ENCODE data around the gene KCTD5.

DNA sequence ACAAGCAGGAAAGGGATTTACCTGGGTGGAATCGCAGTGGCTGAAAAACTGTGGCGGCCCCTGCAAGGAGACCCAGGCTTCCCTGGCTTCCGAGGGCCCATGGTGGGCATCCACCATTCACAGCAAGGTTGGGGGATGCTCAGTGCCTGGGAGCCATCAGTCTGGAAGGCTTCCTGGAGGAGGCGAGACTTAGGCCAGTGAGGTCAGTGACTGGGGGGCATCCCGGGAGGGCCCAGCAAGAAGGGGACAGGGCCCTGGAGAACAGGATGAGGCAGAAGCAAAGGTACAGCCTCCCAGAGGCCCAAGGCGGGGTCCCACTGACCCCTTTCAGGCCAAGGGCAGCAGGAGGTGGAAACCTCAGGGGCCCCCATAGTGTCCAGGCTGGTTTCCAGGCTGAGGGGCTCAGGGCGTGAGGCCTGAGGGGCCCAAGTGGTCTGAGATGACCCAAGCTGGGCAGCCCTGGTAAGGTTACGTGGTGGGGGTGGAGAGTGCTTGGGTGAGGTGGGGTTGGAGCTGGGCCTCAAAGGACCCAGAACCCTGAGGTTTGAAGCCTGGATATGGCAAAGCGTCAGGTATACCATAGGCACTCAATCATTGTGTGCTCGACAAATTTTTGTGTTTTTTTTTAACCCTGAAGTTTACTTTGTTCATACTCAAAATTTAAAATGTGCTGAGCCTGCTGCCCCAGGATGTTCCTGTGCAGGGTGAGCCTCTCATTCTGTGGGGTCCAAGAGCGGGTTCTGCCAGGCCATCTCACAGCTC lies 54.3 kb downstream of the KCTD5 start:
- TF ChIP-seq, protein P1, sequence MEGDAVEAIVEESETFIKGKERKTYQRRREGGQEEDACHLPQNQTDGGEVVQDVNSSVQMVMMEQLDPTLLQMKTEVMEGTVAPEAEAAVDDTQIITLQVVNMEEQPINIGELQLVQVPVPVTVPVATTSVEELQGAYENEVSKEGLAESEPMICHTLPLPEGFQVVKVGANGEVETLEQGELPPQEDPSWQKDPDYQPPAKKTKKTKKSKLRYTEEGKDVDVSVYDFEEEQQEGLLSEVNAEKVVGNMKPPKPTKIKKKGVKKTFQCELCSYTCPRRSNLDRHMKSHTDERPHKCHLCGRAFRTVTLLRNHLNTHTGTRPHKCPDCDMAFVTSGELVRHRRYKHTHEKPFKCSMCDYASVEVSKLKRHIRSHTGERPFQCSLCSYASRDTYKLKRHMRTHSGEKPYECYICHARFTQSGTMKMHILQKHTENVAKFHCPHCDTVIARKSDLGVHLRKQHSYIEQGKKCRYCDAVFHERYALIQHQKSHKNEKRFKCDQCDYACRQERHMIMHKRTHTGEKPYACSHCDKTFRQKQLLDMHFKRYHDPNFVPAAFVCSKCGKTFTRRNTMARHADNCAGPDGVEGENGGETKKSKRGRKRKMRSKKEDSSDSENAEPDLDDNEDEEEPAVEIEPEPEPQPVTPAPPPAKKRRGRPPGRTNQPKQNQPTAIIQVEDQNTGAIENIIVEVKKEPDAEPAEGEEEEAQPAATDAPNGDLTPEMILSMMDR (IDR thresholded peaks at IDR 0.05; ENCODE audit: borderline replicate concordance, extremely low read depth, low read length, poor library complexity, severe bottlenecking) = no peak
- TF ChIP-seq EZH2 (IDR thresholded peaks at IDR 0.05; ENCODE audit: borderline replicate concordance, low read depth, low read length, severe bottlenecking) = no peak

Measured in DND-41 (cell line).